CD14-positive monocyte (primary cell): ENCODE data around the gene RASL10B. TPM values are rescaled to one million over a fixed set of nuclear protein-coding genes. Genes with fewer than 3 reads are reported as not detected.

Source experiments
- DNase-seq, 3 donors: peaks; one replicate each; pipeline ENCODE4 v3.0.0-alpha.2; 2011 to 2022
- H2AFZ ChIP-seq: 2 replicates; pipeline ENCODE4 v1.6.0; 2012; ENCODE audit warnings: mild to moderate bottlenecking, low read depth, low read length, inconsistent platforms; ENCODE audit not compliant: insufficient read depth, poor library complexity, severe bottlenecking
- H3K27ac ChIP-seq, 2 donors: 1 replicate in 1 of 2; 2 replicates in 1 of 2; pipeline ENCODE4 v1.5.1; 2012 to 2013; ENCODE audit warnings: low read length in 2 of 2, control low read depth in 1 of 2, inconsistent platforms in 1 of 2, low read depth in 1 of 2, mild to moderate bottlenecking in 1 of 2
- H3K27me3 ChIP-seq, 2 donors: one replicate each; pipeline versions ENCODE4 v1.6.0 to v1.6.1; 2011 to 2013; ENCODE audit warnings: low read length in 2 of 2; ENCODE audit not compliant: control insufficient read depth in 2 of 2, insufficient read depth in 2 of 2
- H3K36me3 ChIP-seq, 2 donors: replicated peaks in 1 of 2; 1 replicate in 1 of 2; 2 replicates in 1 of 2; pipeline versions ENCODE4 v1.5.1 to v1.6.1; 2012 to 2013; ENCODE audit warnings: low read length in 2 of 2, control low read depth in 1 of 2, inconsistent platforms in 1 of 2, mild to moderate bottlenecking in 1 of 2; ENCODE audit not compliant: insufficient read depth in 2 of 2, control insufficient read depth in 1 of 2
- H3K4me1 ChIP-seq, 2 donors: 1 replicate in 1 of 2; 2 replicates in 1 of 2; pipeline versions ENCODE4 v1.5.1 to v1.6.1; 2012 to 2013; ENCODE audit warnings: low read length in 2 of 2, control low read depth in 1 of 2, inconsistent platforms in 1 of 2, mild to moderate bottlenecking in 1 of 2, moderate library complexity in 1 of 2; ENCODE audit not compliant: insufficient read depth in 2 of 2, control insufficient read depth in 1 of 2
- H3K4me2 ChIP-seq: replicated peaks from 2 replicates; pipeline ENCODE3; 2012; ENCODE audit warnings: low read length, moderate library complexity, mild to moderate bottlenecking; ENCODE audit not compliant: poor library complexity, severe bottlenecking; ENCODE audit errors: extremely low read depth
- H3K4me3 ChIP-seq, 3 experiments: fragments of 200-600 bp in 1 of 3; sonication (generic) in 1 of 3; replicated peaks in 1 of 3; 1 replicate in 2 of 3; 2 replicates in 1 of 3; pipeline ENCODE4 v1.5.1; 2011 to 2013; ENCODE audit warnings: low read length in 3 of 3, mild to moderate bottlenecking in 3 of 3, control low read depth in 2 of 3, low read depth in 2 of 3, inconsistent platforms in 1 of 3, moderate library complexity in 1 of 3
- H3K79me2 ChIP-seq: 2 replicates; pipeline ENCODE4 v1.6.0; 2012; ENCODE audit warnings: mild to moderate bottlenecking, control low read depth, inconsistent platforms, low read length, moderate library complexity; ENCODE audit not compliant: insufficient read depth
- H3K9ac ChIP-seq: 2 replicates; pipeline ENCODE4 v1.6.0; 2017; ENCODE audit warnings: low read length, mild to moderate bottlenecking; ENCODE audit not compliant: insufficient read depth, poor library complexity, severe bottlenecking
- H3K9me3 ChIP-seq, 2 donors: replicated peaks in 1 of 2; 1 replicate in 1 of 2; 2 replicates in 1 of 2; pipeline versions ENCODE4 v1.5.1 to v1.6.1; 2012 to 2013; ENCODE audit warnings: low read length in 2 of 2, control low read depth in 1 of 2; ENCODE audit not compliant: control insufficient read depth in 1 of 2, insufficient read depth in 1 of 2
- H4K20me1 ChIP-seq: 2 replicates; pipeline ENCODE4 v1.6.0; 2012; ENCODE audit warnings: mild to moderate bottlenecking, low read length, control low read depth, moderate library complexity; ENCODE audit not compliant: insufficient read depth
- H3K27ac Mint-ChIP-seq, 7 donors: one replicate each; pipeline ENCODE4 v1.8.0; 2020; ENCODE audit warnings: mild to moderate bottlenecking in 7 of 7, mixed read lengths in 7 of 7, moderate library complexity in 6 of 7, inconsistent platforms in 2 of 7
- H3K27me3 Mint-ChIP-seq, 3 donors: one replicate each; pipeline ENCODE4 v1.8.0; 2021 to 2022; ENCODE audit warnings: low read depth in 3 of 3, mild to moderate bottlenecking in 3 of 3, mixed read lengths in 3 of 3, moderate library complexity in 3 of 3, inconsistent platforms in 1 of 3
- H3K36me3 Mint-ChIP-seq, 2 donors: one replicate each; pipeline ENCODE4 v1.8.0; 2020; ENCODE audit warnings: mixed read lengths in 2 of 2, inconsistent platforms in 1 of 2, mild to moderate bottlenecking in 1 of 2
- H3K4me1 Mint-ChIP-seq: one replicate; pipeline ENCODE4 v1.8.0; 2020; ENCODE audit warnings: mild to moderate bottlenecking, mixed read lengths
- H3K4me3 Mint-ChIP-seq, 2 donors: one replicate each; pipeline ENCODE4 v1.8.0; 2020; ENCODE audit warnings: mild to moderate bottlenecking in 2 of 2, mixed read lengths in 2 of 2, moderate library complexity in 1 of 2
- H3K9me3 Mint-ChIP-seq, 7 donors: one replicate each; pipeline ENCODE4 v1.8.0; 2020 to 2022; ENCODE audit warnings: mixed read lengths in 7 of 7, mild to moderate bottlenecking in 6 of 7, moderate library complexity in 6 of 7, inconsistent platforms in 2 of 7
- CTCF ChIP-seq: fragments of 200-600 bp; IDR thresholded peaks from one replicate; pipeline ENCODE4 v1.8.0; 2022; ENCODE audit warnings: antibody characterized with exemption, mild to moderate bottlenecking
- WGBS: methylation state at CpG from one replicate; pipeline ENCODE4 v1.1.5; 2013; ENCODE audit warnings: missing lambda C conversion rate; ENCODE audit not compliant: insufficient coverage; 5-methylcytosine and 5-hydroxymethylcytosine counted together
- intact Hi-C, 2 donors: fragments of 100-400 bp; cut with micrococcal nuclease; formaldehyde crosslinking; loops; one replicate each; pipeline versions ENCODE4 v1.15.0 to v1.15.1; 2023
- polyA plus RNA-seq, 3 donors: library from polyadenylated mRNA; depleted of rRNA in 1 of 3; unstranded in 2 of 3; stranded (reverse) in 1 of 3; fragments of 300-500 nt in 2 of 3; fragments of >200 nt in 1 of 3; fragmentation: Illumina TruSeq in 2 of 3; gene quantifications; 1 replicate in 2 of 3; 2 replicates in 1 of 3; pipeline ENCODE4 v1.2.3, GENCODE V29; 2012 to 2021

The RASL10B gene
- polyA plus RNA-seq, 3 donors, result not detected

GRCh38 chr17:35740216-35740615 is 8.8 kb downstream of the RASL10B start:
- DNase-seq, result no peak
- H3K27ac ChIP-seq, result no peak overlapping the region
- Mint-ChIP-seq H3K9me3 (peaks cover 0 to 8% (median 0%) of the 10 kb centered on the region in 7 donors), H3K36me3 (no peaks in the 10 kb centered on the region), H3K4me1 (peaks cover 6% of the 10 kb centered on the region), H3K27ac (no peak overlapping the region), H3K4me3 (peak overlapping the region in 1 of 2 donors; percentile 40), H3K27me3 (peaks cover 29 to 45% (median 39%) of the 10 kb centered on the region in 3 donors)
- WGBS, result 96% methylated on average over 7 of the region's 7 CpGs
- no peaks in the 10 kb centered on the region for H3K4me1 ChIP-seq
- peaks cover 7 to 27% of the 10 kb centered on the region in 2 donors for H3K27me3 ChIP-seq
- intact Hi-C loops, result loop anchor here in 1 of 2 donors (10.0 kb wide), 1 partner anchor 575 kb away; no protein-coding TSS in a partner anchor
- no peaks in the 10 kb centered on the region for H3K9me3 ChIP-seq
- no peak for TF ChIP-seq CTCF
- no peak overlapping the region for H3K9ac ChIP-seq
- H3K4me2 ChIP-seq, result no peak overlapping the region
- H4K20me1 ChIP-seq, result no peaks in the 10 kb centered on the region
- no peak overlapping the region for H2AFZ ChIP-seq
- no peaks in the 10 kb centered on the region for H3K36me3 ChIP-seq
- no peaks in the 10 kb centered on the region for H3K79me2 ChIP-seq
- H3K4me3 ChIP-seq, result no peak overlapping the region

- Histone ChIP-seq H3K27ac (no peak overlapping the region), H3K9ac (no peak overlapping the region), H3K4me3 (no peak overlapping the region), H2AFZ (no peak overlapping the region), H3K4me1 (no peaks in the 10 kb centered on the region), H3K4me2 (no peak overlapping the region), H3K36me3 (no peaks in the 10 kb centered on the region), H3K27me3 (peaks cover 7 to 27% of the 10 kb centered on the region in 2 donors), H4K20me1 (no peaks in the 10 kb centered on the region), H3K79me2 (no peaks in the 10 kb centered on the region), H3K9me3 (no peaks in the 10 kb centered on the region)
- no peak overlapping the region for H3K27ac Mint-ChIP-seq
- WGBS, result 21% methylated on average over 68 of the region's 73 CpGs
- no peaks in the 10 kb centered on the region for H3K36me3 Mint-ChIP-seq
- no peak for TF ChIP-seq CTCF
- H3K9me3 Mint-ChIP-seq, result peaks cover 0 to 8% (median 0%) of the 10 kb centered on the region in 7 donors
- no peak for DNase-seq
- H3K4me1 Mint-ChIP-seq, result peaks cover 6% of the 10 kb centered on the region
- intact Hi-C loops, result loop anchor here in 1 of 2 donors (10.0 kb wide), 1 partner anchor 576 kb away; no protein-coding TSS in a partner anchor
- peaks cover 29 to 45% (median 39%) of the 10 kb centered on the region in 3 donors for H3K27me3 Mint-ChIP-seq
- H3K4me3 Mint-ChIP-seq, result peak overlapping the region; percentile 27 to 72
Observed at GRCh38 chr17:35740997-35741931, 9.8 kb downstream of the RASL10B start.
